ENCODE measurements around the gene PIGS. TPM values are rescaled to one million over a fixed set of nuclear protein-coding genes. Genes with fewer than 3 reads are reported as not detected.

Gene PIGS
- total and polyA plus RNA-seq, 2 of the 13 experiments (the other 11 are each of a cell fraction or from before 2014, with no cell fraction given), result 31.7 to 42.6 TPM

DNA sequence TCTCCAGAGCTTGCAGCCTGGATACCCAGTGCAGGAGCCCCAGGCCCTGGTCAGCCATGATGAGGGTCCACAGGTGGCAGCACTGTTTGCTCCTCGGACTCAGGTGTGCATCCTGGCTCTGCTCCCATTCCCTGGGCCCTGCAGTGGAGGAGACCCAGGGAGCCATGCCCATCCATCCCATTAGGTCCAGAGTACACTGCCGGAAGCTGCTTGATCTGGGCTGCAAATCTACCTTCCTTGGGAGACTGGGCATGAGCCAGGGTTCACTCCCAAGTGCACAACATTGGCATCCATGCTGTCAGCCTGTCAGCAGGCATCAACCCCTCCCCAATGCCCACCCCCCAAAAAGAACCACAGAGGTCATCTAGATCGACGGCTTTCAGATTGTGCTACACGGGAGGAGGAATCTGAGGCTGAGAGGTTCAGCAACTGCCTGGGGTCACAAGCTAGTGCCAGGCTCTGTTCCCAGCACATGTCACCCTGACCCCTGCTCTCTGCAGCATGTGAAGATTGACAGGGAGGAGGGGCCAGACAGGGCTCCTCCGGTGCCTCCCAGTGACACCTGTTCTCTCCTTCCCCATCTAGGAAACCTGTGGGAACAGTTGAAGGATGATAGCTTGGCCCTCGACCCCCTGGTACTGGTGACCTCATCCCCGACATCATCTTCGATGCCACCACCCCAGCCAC lies 34.6 kb downstream of the PIGS start:
- no TSS peak for BruUV-seq (replicated peaks)
- Histone ChIP-seq H3K27ac (ENCODE audit: extremely low read length, insufficient read depth, low read length) (no peak overlapping the region), H3K4me2 (ENCODE audit: low read depth, low read length) (no peak overlapping the region), H3K4me3 (replicated peaks in 1 of 3; ENCODE audit: insufficient read depth in 1 of 3, low read depth in 2 of 3, low read length in 3 of 3) (no peak overlapping the region), H3K4me1 (ENCODE audit: insufficient read depth, low read length) (peaks cover 6% of the 10 kb centered on the region), H3K36me3 (replicated peaks in 1 of 2; ENCODE audit: control insufficient read depth in 1 of 2, insufficient read depth in 2 of 2, low read length in 2 of 2) (no peaks in the 10 kb centered on the region), H2AFZ (ENCODE audit: low read length) (no peak overlapping the region), H3K9me3 (ENCODE audit: low read length) (no peaks in the 10 kb centered on the region), H3K79me2 (ENCODE audit: insufficient read depth, low read length) (no peaks in the 10 kb centered on the region), H4K20me1 (ENCODE audit: insufficient read depth, low read length) (no peaks in the 10 kb centered on the region), H3K9ac (ENCODE audit: insufficient read depth, low read depth, low read length) (no peak overlapping the region), H3K27me3 (ENCODE audit: control insufficient read depth in 1 of 2, insufficient read depth in 2 of 2, low read length in 2 of 2) (peaks cover 4 to 37% of the 10 kb centered on the region in 2 experiments; a peak in 4 of 5 replicates)
- 7% methylated on average over 4 of the region's 9 CpGs for WGBS (ENCODE audit: low lambda C conversion rate)
- DNase-seq (ENCODE audit: low spot score) (no peak), ATAC-seq (peak; percentile 26; the same call in 1 of the 3 replicates), FAIRE-seq (no peak)
- POLR2A ChIA-PET, result no interaction called here
- TF ChIP-seq ZNF331 (CRISPR knock-in tag; IDR thresholded peaks at IDR 0.05), result no peak
- peak; percentile 53; the same call in 1 of the 2 replicates for TF ChIP-seq PBX2 (CRISPR knock-in tag; IDR thresholded peaks at IDR 0.05)
- in situ Hi-C loops (cut with HindIII; ENCODE audit: extremely low pct_ligation_motif_present, low pct_unique_long_range_greater_than_20kb) (no loop called here), intact Hi-C loops (cut with micrococcal nuclease; ENCODE audit: unreplicated experiment) (no loop called here)
- CTCF ChIA-PET (ENCODE audit: low intra/inter-chr PET ratio, low total read pairs), result no interaction called here

- no peak for DNase-seq (ENCODE audit: low spot score)
- ATAC-seq, result peak; percentile 37; the same call in 2 of the 3 replicates
- POLR2A ChIA-PET, result interaction anchor here (0.5 kb wide), 1 partner anchor 1146 kb away, joined by 3 read pairs; no protein-coding TSS in a partner anchor
- no peak overlapping the region for H3K9ac ChIP-seq (ENCODE audit: insufficient read depth, low read depth, low read length)
- H3K27ac ChIP-seq (ENCODE audit: extremely low read length, insufficient read depth, low read length), result no peak overlapping the region
- H3K4me3 ChIP-seq (replicated peaks in 1 of 3; ENCODE audit: insufficient read depth in 1 of 3, low read depth in 2 of 3, low read length in 3 of 3), result no peak overlapping the region
- H3K4me2 ChIP-seq (ENCODE audit: low read depth, low read length), result no peak overlapping the region
- H4K20me1 ChIP-seq (ENCODE audit: insufficient read depth, low read length), result no peaks in the 10 kb centered on the region
- peaks cover 8 to 43% of the 10 kb centered on the region in 2 experiments; a peak in 4 of 5 replicates for H3K27me3 ChIP-seq (ENCODE audit: control insufficient read depth in 1 of 2, insufficient read depth in 2 of 2, low read length in 2 of 2)
- in situ Hi-C loops (cut with HindIII; ENCODE audit: extremely low pct_ligation_motif_present, low pct_unique_long_range_greater_than_20kb) (loop anchor here (5.0 kb wide), 1 partner anchor 38 kb away; no protein-coding TSS in a partner anchor), intact Hi-C loops (cut with micrococcal nuclease; ENCODE audit: unreplicated experiment) (no loop called here)
- TF ChIP-seq POLR2AphosphoS5 (IDR thresholded peaks at IDR 0.05; ENCODE audit: low read depth, low read length) (no peak), ZNF460 (CRISPR knock-in tag; IDR thresholded peaks at IDR 0.05; ENCODE audit: borderline replicate concordance) (no peak), CTCF (CRISPR knock-in tag; IDR thresholded peaks at IDR 0.05) (0 out of 2 replicates have a peak, but pooled peaks have one; percentile 8), PTBP1 (IDR thresholded peaks at IDR 0.05; ENCODE audit: low read depth, low read length, poor library complexity, severe bottlenecking) (no peak)
- H3K79me2 ChIP-seq (ENCODE audit: insufficient read depth, low read length), result no peaks in the 10 kb centered on the region
- H3K9me3 ChIP-seq (ENCODE audit: low read length), result no peaks in the 10 kb centered on the region
- WGBS (ENCODE audit: low lambda C conversion rate), result 55% methylated on average over 4 of the region's 11 CpGs
- no peaks in the 10 kb centered on the region for H3K36me3 ChIP-seq (replicated peaks in 1 of 2; ENCODE audit: control insufficient read depth in 1 of 2, insufficient read depth in 2 of 2, low read length in 2 of 2)
- H2AFZ ChIP-seq (ENCODE audit: low read length), result no peak overlapping the region
- H3K4me1 ChIP-seq (ENCODE audit: insufficient read depth, low read length), result peaks cover 6% of the 10 kb centered on the region
- FAIRE-seq, result no peak
- BruUV-seq (replicated peaks), result no TSS peak
- CTCF ChIA-PET (ENCODE audit: low intra/inter-chr PET ratio, low total read pairs), result no interaction called here
Measured at GRCh38 chr17:28534740-28535375, 36.5 kb downstream of the PIGS start.
